PC-9 (cell line): Measurements from ENCODE around the gene ELK3. TPM values are rescaled to one million over a fixed set of nuclear protein-coding genes. Genes with fewer than 3 reads are reported as not detected.

Experiments used
- BruUV-seq: library from RNA; stranded (reverse); fragments of 400-500 nt; replicated peaks from 2 replicates; lab custom pipeline; 2021; lab: Mats Ljungman, UMichigan
- CTCF ChIA-PET: fragments of 300-600 bp; sonication (Branson Sonifier 250); formaldehyde crosslinking; loops from one replicate; lab custom pipeline; 2022; ENCODE audit warnings: antibody characterized with exemption; lab: Charles Lee
- POLR2A ChIA-PET: fragments of 300-600 bp; sonication (Branson Sonifier 250); formaldehyde crosslinking; loops from one replicate; lab custom pipeline; 2022; ENCODE audit warnings: antibody characterized with exemption; ENCODE audit not compliant: unreplicated experiment; lab: Charles Lee
- DNase-seq, 2 experiments: peaks; one replicate each; pipeline versions ENCODE4 v3.0.0 to v3.0.0-alpha.2; 2015 to 2022; ENCODE audit warnings: mixed read lengths in 1 of 2
- H2AFZ ChIP-seq: fragments of 200-600 bp; sonication (generic); 2 replicates; pipeline ENCODE4 v1.8.1; 2017; ENCODE audit warnings: antibody characterized with exemption
- H3F3A ChIP-seq: fragments of 200-600 bp; sonication (generic); 2 replicates; pipeline ENCODE4 v1.8.1; 2017; ENCODE audit warnings: antibody characterized with exemption, mild to moderate bottlenecking, low read depth; ENCODE audit not compliant: insufficient read depth
- H3K27ac ChIP-seq: fragments of 200-600 bp; sonication (generic); 2 replicates; pipeline ENCODE4 v1.6.1; 2016; ENCODE audit warnings: mixed run types
- H3K27me3 ChIP-seq: fragments of 200-600 bp; sonication (generic); 2 replicates; pipeline ENCODE4 v1.6.1; 2016; ENCODE audit warnings: low read depth, mixed run types; ENCODE audit not compliant: insufficient read depth
- H3K36me3 ChIP-seq: fragments of 200-600 bp; sonication (generic); 2 replicates; pipeline ENCODE4 v1.6.1; 2016; ENCODE audit warnings: low read depth, mixed run types
- H3K4me1 ChIP-seq: fragments of 200-600 bp; sonication (generic); replicated peaks from 2 replicates; pipeline ENCODE4 v1.6.1; 2016; ENCODE audit warnings: mixed run types; ENCODE audit not compliant: insufficient read depth
- H3K4me2 ChIP-seq: fragments of 200-600 bp; sonication (generic); 2 replicates; pipeline ENCODE4 v1.6.1; 2017; ENCODE audit warnings: mixed run types
- H3K4me3 ChIP-seq: fragments of 200-600 bp; sonication (generic); 2 replicates; pipeline ENCODE4 v1.6.1; 2016; ENCODE audit warnings: mixed run types
- H3K79me2 ChIP-seq: fragments of 200-600 bp; sonication (generic); 2 replicates; pipeline ENCODE4 v1.6.1; 2017; ENCODE audit warnings: low read depth, mixed run types
- H3K9me2 ChIP-seq: fragments of 200-600 bp; sonication (generic); 2 replicates; pipeline ENCODE4 v1.8.1; 2017; ENCODE audit warnings: mild to moderate bottlenecking; ENCODE audit not compliant: insufficient read depth
- H3K9me3 ChIP-seq: fragments of 200-600 bp; sonication (generic); 2 replicates; pipeline ENCODE4 v1.8.1; 2016; ENCODE audit warnings: low read depth; ENCODE audit not compliant: insufficient read depth
- H4K20me1 ChIP-seq: fragments of 200-600 bp; sonication (generic); 2 replicates; pipeline ENCODE4 v1.8.1; 2017; ENCODE audit not compliant: insufficient read depth
- EZH2 ChIP-seq: fragments of 200-600 bp; sonication (generic); IDR thresholded peaks from 2 replicates; pipeline ENCODE4 v1.8.0; 2017; ENCODE audit warnings: antibody characterized with exemption, low read depth
- intact Hi-C: fragments of 100-400 bp; cut with micrococcal nuclease; formaldehyde crosslinking; loops from one replicate; pipeline ENCODE4 v1.10.0; 2022; ENCODE audit not compliant: unreplicated experiment
- total RNA-seq: library from RNA; stranded (reverse); gene quantifications from 2 replicates; pipeline ENCODE4 v1.2.3, GENCODE V29; 2021
- TF ChIP-seq, protein P1 (sequence below): fragments of 200-600 bp; sonication (generic); conservative IDR thresholded peaks from 2 replicates; pipeline ENCODE4 v1.6.1; 2017; ENCODE audit warnings: mixed run types, antibody characterized with exemption, mild to moderate bottlenecking, moderate library complexity

ELK3 gene
- total RNA-seq, 1 experiment from 2014 or later, result 52.3 TPM

DNA sequence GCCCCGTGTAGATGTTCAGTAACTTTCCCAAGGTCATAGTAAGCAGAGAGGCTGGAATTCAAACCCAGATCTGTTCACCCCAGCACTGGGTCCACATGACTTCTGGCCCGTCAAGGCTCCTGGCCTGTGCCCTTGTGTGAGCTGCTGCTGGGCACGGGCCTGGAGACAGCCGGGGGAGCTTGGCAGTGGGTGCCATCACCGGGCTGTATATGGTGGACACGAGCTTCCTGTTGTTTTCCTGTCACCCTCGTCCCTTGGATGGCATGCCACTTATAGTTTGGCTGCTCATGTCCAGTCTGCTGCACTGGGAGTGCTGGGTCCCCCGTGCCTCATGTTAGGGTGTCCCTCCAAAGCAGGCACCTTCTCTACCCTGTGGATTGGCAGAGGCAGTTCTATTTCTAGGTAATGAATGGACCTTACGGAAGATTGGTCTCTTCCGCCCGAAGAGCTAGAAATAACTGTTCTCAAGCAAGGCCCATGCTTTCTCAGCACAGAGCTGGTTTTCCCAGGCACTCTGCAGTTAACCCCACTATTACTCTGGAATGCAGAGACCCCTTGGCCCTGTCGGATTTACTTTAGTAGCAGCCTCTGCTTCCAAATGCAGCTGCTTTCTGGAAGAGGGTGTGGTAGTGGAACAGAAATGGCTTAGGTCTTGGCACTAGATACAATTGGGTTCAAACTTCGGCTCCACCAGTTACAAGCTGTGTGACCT is 44.3 kb downstream of the ELK3 start:
- Histone ChIP-seq H4K20me1 (peaks cover 63% of the 10 kb centered on the region), H3K4me2 (no peak overlapping the region), H3F3A (peaks cover 4% of the 10 kb centered on the region), H3K9me2 (no peaks in the 10 kb centered on the region), H3K27ac (no peak overlapping the region), H3K4me1 (no peaks in the 10 kb centered on the region), H3K27me3 (no peaks in the 10 kb centered on the region), H3K79me2 (peaks cover 81% of the 10 kb centered on the region), H3K9me3 (no peaks in the 10 kb centered on the region), H2AFZ (no peak overlapping the region), H3K36me3 (peaks cover 6% of the 10 kb centered on the region; the same call in 1 of the 2 replicates), H3K4me3 (no peak overlapping the region)
- no TSS peak for BruUV-seq
- ChIA-PET CTCF (interaction anchor here (0.6 kb wide), 1 partner anchor 23 kb away, joined by 12 read pairs; no protein-coding TSS in a partner anchor), POLR2A (no interaction called here)
- intact Hi-C loops, result no loop called here
- TF ChIP-seq, protein P1, sequence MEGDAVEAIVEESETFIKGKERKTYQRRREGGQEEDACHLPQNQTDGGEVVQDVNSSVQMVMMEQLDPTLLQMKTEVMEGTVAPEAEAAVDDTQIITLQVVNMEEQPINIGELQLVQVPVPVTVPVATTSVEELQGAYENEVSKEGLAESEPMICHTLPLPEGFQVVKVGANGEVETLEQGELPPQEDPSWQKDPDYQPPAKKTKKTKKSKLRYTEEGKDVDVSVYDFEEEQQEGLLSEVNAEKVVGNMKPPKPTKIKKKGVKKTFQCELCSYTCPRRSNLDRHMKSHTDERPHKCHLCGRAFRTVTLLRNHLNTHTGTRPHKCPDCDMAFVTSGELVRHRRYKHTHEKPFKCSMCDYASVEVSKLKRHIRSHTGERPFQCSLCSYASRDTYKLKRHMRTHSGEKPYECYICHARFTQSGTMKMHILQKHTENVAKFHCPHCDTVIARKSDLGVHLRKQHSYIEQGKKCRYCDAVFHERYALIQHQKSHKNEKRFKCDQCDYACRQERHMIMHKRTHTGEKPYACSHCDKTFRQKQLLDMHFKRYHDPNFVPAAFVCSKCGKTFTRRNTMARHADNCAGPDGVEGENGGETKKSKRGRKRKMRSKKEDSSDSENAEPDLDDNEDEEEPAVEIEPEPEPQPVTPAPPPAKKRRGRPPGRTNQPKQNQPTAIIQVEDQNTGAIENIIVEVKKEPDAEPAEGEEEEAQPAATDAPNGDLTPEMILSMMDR, result no peak
- no peak for TF ChIP-seq EZH2
- DNase-seq, result no peak

DNA sequence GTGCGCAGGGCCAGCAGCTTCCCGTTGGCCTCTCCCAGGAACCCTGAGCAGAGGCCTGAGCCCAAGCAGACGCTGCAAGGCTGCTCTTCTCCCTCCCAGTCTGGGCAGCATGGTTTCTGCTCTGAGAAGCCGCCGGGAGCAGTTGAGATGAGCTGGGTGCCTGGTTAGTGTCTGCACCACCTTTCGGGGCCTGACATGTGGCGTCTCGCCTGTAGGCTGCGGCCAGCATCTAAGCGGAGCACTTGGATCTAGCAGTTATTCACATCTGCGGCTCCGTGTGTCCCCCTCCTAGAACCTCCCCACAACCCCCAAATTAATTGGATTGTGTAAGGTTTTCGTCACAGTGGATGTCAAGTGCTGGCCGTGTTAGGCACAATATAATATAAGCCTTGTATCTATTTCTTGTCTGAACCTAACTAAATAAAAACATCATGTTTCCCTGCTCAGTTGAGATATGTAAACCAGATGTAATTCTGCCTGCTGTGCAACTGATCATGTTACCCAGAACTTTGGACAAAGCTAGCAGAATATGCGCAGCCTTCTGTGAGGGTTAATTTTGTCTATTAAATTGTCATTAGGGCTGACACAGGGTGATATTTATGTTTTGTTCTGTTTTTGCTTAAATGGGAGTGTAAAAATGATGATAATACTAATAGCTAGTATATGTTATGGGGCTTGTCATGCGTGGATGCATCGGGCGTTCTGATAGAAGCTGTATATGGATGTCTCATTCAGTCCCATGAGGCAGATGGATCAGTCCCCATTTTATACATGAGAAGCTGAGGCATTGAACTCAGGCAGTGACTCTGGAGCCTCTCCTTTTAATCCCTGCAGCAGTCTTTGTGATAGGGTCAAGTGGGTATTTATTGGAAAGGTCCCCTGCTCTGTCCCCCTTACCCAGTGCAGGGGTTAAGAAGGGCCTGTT is 45.8 kb downstream of the ELK3 start:
- Histone ChIP-seq H3K9me3 (no peaks in the 10 kb centered on the region), H3K27ac (no peak overlapping the region), H3K4me3 (no peak overlapping the region), H2AFZ (no peak overlapping the region), H3K27me3 (no peaks in the 10 kb centered on the region), H3K4me1 (no peaks in the 10 kb centered on the region), H3K9me2 (no peaks in the 10 kb centered on the region), H3K79me2 (peaks cover 81% of the 10 kb centered on the region), H3F3A (peaks cover 4% of the 10 kb centered on the region), H3K36me3 (peaks cover 6% of the 10 kb centered on the region; the same call in 1 of the 2 replicates), H4K20me1 (peaks cover 65% of the 10 kb centered on the region), H3K4me2 (no peak overlapping the region)
- ChIA-PET POLR2A (no interaction called here), CTCF (interaction anchor here (0.6 kb wide), 1 partner anchor 192 kb away, joined by 8 read pairs; no protein-coding TSS in a partner anchor)
- no TSS peak for BruUV-seq
- intact Hi-C loops, result no loop called here
- no peak for DNase-seq
- TF ChIP-seq EZH2, result no peak
- TF ChIP-seq, protein P1, result no peak

DNA sequence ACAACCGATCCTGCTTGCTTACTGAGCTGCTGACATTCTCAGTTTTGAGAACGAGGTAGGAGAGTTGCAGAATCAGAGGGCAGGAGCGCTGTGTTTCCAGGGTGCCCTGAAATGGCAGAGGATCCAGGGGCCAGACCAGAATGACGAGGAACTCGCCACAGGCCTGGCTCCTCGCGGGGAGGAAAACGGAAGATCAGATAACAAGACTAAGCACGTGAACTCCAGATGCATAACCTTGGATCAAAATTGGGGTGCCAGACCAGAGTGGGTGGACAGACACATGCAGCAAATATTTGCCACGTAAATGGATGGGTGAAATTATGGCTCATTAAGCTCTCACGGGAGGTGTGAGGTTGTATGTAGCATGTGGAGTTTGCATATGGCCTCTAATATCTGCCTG is 46.5 kb downstream of the ELK3 start:
- Histone ChIP-seq H3K79me2 (peaks cover 88% of the 10 kb centered on the region), H3K9me3 (no peaks in the 10 kb centered on the region), H3K9me2 (no peaks in the 10 kb centered on the region), H3K36me3 (peaks cover 11% of the 10 kb centered on the region; the same call in 1 of the 2 replicates), H3K4me2 (no peak overlapping the region), H3F3A (peaks cover 4% of the 10 kb centered on the region), H4K20me1 (peaks cover 66% of the 10 kb centered on the region), H3K27ac (no peak overlapping the region), H2AFZ (no peak overlapping the region), H3K4me3 (no peak overlapping the region), H3K4me1 (no peaks in the 10 kb centered on the region), H3K27me3 (no peaks in the 10 kb centered on the region)
- TF ChIP-seq, protein P1, result no peak
- TF ChIP-seq EZH2, result no peak
- ChIA-PET POLR2A (no interaction called here), CTCF (interaction anchor here (0.6 kb wide), 1 partner anchor 192 kb away, joined by 8 read pairs; no protein-coding TSS in a partner anchor)
- intact Hi-C loops, result no loop called here
- no peak for DNase-seq
- BruUV-seq, result no TSS peak
